Fibroblast of skin of abdomen (primary cell): ENCODE data around the gene CFAP74.

Source experiments
- DNase-seq: peaks from one replicate; pipeline ENCODE4 v3.0.0-alpha.2; 2013

Gene CFAP74

GRCh38 chr1:2039251-2039650 lies 35.7 kb upstream of the CFAP74 start:
- no peak for DNase-seq

GRCh38 chr1:2038229-2038628 lies 34.6 kb upstream of the CFAP74 start:
- no peak for DNase-seq

GRCh38 chr1:2037314-2037979 lies 33.9 kb upstream of the CFAP74 start:
- DNase-seq = no peak

GRCh38 chr1:2036287-2036686 lies 32.7 kb upstream of the CFAP74 start:
- no peak for DNase-seq

GRCh38 chr1:2033165-2033564 lies 29.6 kb upstream of the CFAP74 start:
- DNase-seq = no peak

- DNase-seq = no peak
These were observed 29.2 kb upstream of the CFAP74 start for GRCh38 chr1:2032737-2033136.

GRCh38 chr1:2031546-2032540 lies 28.3 kb upstream of the CFAP74 start:
- no peak for DNase-seq

DNA sequence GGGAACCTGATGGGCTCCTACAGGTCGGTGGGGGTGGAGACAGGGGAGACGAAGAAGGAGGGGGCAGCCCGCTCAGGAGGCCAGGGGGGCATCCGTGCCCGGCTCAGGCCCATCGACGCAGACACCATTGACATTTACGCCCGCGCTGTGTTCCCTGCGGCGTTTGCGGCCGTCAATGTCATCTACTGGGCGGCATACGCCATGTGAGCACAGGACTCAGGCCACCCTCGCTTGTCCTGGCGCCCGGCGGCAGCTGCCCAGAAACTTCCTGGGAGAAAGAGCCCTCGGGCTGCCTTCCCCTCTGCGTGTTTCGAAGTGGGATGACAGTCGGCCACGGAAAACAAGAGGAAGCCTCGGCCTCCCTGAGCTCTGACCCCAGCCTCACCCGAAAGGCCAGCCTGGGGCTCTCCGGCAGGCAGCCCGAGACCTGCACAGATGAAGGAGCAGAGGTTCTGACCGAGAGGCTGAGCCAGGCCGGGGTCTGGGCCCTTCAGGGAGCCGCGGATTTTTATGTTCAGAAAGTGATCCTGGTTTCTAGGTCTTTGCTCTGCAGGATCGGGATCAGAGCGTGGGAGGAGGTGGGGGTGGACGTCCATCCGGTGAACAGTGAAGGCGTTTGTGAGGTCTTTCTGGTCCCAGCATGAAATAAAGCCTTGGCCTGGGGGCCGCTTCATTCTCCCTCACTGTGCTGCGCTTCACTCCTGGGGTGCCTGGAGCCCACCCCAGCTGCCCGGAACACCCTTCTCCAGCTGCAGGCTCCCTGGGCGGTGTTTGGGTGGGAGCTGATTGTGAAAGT lies 26.7 kb upstream of the CFAP74 start:
- DNase-seq = no peak

DNA sequence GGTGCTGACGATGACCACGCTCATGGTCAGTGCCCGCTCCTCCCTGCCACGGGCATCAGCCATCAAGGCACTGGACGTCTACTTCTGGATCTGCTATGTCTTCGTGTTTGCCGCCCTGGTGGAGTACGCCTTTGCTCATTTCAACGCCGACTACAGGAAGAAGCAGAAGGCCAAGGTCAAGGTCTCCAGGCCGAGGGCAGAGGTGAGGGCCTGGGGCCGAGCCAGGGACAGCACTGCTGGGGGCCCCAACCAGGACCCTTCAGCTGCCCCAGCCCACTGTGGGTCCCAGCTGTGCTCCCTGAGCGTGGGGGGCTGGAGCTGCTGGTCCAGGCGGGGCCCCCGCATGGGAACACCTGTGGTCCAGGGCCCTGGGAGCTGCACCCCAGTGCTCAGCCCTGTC lies 26.0 kb upstream of the CFAP74 start:
- DNase-seq = no peak

DNA sequence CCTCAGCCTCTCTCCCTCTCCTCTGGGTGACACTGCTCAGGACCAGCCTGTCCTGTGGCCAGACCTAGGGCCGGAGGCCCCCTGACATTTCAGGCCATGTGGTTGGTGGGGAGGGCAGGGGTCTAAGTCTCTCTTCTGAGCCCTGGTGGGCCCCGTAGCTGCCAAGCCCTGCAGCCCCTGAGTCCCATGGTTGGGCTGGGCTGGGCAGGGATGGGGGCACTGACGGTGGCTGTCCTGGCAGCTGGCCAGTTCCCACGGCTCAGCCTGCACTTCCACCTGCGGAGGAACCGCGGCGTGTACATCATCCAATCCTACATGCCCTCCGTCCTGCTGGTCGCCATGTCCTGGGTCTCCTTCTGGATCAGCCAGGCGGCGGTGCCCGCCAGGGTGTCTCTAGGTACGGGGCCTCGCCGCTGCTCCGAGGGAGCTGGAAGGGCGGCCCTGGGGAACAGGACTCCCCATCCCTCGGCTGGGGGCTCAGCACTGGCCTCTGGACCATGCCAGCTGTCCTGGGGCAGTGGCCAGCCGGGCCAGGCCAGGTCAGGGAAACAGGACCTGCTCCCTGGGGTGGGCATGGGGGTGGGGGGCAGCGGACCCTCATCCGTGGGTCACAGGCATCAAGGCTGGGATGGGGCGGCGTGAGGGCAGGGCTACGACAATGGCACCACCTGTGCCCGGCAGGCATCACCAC lies 25.4 kb upstream of the CFAP74 start:
- no peak for DNase-seq

GRCh38 chr1:2027961-2028583 lies 24.5 kb upstream of the CFAP74 start:
- DNase-seq = no peak

- DNase-seq = no peak
These were observed 21.9 kb upstream of the CFAP74 start for GRCh38 chr1:2025491-2025981.

- DNase-seq = no peak
These were observed 21.3 kb upstream of the CFAP74 start for GRCh38 chr1:2024887-2025286.

GRCh38 chr1:2024451-2024850 lies 20.9 kb upstream of the CFAP74 start:
- no peak for DNase-seq

DNA sequence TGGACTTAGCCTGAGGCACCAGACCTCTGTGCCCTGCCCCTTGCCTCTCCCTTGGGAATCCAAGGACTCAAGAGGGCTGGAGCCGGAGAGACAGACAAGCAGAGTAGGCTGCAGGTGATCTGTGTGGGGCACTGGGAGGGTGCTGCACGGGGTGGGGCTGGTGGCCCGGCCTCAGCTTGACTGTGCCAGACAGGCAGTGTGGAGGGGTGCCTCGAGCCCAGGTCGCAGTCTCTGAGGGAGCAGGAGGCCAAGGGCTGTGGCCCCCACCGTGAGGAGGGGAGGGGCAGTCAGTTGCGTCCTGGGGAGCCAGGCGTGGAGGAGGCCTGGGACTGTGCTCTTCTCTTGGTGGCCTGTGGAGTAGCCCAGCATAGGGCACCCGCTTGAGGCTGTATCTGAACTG lies 19.6 kb upstream of the CFAP74 start:
- DNase-seq = no peak

GRCh38 chr1:2022063-2022770 lies 18.6 kb upstream of the CFAP74 start:
- no peak for DNase-seq

DNA sequence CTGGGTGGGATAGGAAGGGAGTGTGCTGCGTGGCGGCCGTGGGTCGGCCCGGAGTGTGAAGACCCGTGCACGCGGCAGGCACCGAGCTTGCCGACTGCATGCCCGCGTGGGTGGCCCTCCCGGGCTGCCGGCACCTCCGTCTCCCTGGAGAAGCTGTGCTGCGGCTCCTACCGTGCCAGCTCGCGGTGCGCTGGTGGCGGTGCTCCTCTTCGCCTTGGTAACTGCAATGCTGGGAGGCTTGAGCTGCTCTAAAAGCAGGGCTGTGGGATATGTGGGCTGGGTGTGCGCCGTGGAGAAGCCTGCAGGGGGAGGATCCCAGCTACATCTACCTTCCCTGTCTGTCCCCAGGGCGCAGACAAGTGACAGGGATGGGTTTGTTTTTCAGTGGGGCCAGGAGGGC lies 18.0 kb upstream of the CFAP74 start:
- DNase-seq = no peak

DNA sequence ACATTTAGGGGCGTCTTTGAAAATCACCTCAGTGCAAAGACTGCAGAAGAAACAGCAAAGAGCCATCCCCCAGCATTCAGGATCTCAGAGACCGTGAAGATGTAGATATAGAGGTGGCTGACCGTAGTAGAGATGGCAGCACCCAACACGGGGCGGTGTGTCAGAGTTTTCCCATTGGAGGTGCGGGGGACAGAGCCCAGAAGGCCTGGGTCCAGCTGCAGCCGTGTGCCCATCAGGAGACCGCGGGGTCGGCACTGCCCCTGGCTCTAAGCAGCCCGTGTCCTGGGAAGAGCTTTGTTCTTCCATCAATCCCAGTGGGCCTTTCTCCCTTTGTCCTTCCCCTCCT lies 16.7 kb upstream of the CFAP74 start:
- DNase-seq = no peak

DNA sequence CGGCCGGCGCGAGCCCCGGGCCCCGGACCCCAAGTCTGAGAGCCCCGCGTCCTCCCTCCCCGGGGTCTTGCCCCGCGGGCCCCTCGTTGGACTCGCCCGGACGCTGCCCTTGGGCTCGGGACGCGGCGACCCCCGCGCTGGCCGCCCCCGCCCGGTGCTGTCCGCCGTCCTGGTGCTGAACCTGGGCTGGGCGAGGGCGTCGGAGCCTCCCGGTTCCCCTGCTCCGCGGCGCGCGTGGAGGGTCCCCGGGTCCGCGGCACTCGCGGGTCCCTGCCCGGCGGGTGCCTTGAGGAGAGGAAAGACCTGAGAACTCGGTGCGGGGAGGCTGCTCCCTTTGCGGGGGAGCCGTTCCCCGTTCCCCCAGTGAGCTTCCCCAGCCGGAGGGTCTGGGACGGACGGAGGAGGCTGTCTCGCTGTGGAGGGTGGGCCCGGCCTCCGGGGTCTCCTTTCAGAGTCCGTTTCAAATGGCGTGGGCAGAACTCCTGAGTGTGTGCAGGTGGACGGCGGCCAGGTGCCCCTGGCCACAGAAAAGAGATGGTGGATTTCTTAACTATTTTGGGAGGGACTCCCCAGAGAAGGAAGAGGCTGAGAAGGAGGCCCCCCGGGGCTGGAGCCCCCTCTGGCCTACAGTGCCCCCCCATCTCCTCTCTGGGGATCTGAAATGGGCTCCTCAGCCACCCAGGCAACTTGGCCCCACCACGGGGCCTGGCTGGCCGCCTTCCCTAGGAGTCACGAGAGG lies 16.2 kb upstream of the CFAP74 start:
- no peak for DNase-seq

GRCh38 chr1:2019172-2019543 lies 15.6 kb upstream of the CFAP74 start, which contains the start of gene GABRD:
Gene GABRD (plus strand): TSS chr1:2019345. CDS start chr1:2019424, 79 bp downstream.
- no peak for DNase-seq
